Fibroblast of lung (primary cell): ENCODE measurements around the gene CFAP100. TPM values are rescaled to one million over a fixed set of nuclear protein-coding genes. Genes with fewer than 3 reads are reported as not detected.

Experiments used
- DNase-seq, 2 donors: peaks; one replicate each; pipeline versions ENCODE4 v3.0.0 to v3.0.0-alpha.2; 2010; ENCODE audit warnings: low read depth in 2 of 2
- H2AFZ ChIP-seq: 2 replicates; pipeline ENCODE4 v1.5.1; 2012; ENCODE audit warnings: low read length, control low read depth, inconsistent platforms
- H3K27ac ChIP-seq: 2 replicates; pipeline ENCODE4 v1.5.1; 2011; ENCODE audit warnings: low read length, control low read depth; ENCODE audit not compliant: insufficient read depth
- H3K27me3 ChIP-seq: 2 replicates; pipeline ENCODE4 v1.5.1; 2011; ENCODE audit warnings: mild to moderate bottlenecking, low read length; ENCODE audit not compliant: control insufficient read depth, insufficient read depth
- H3K36me3 ChIP-seq: 2 replicates; pipeline ENCODE4 v1.5.1; 2011; ENCODE audit warnings: low read length; ENCODE audit not compliant: control insufficient read depth, insufficient read depth
- H3K4me1 ChIP-seq: 2 replicates; pipeline ENCODE4 v1.5.1; 2011; ENCODE audit warnings: low read length; ENCODE audit not compliant: control insufficient read depth, insufficient read depth; ENCODE audit errors: extremely low read depth
- H3K4me2 ChIP-seq: 2 replicates; pipeline ENCODE4 v1.5.1; 2011; ENCODE audit warnings: low read length, control low read depth; ENCODE audit not compliant: insufficient read depth; ENCODE audit errors: extremely low read depth
- H3K4me3 ChIP-seq, 4 experiments: fragments of 200-600 bp in 1 of 4; sonication (generic) in 1 of 4; replicated peaks in 1 of 4; 2 replicates each; pipeline ENCODE4 v1.5.1; 2011 to 2016; ENCODE audit warnings: low read length in 4 of 4, low read depth in 3 of 4, mild to moderate bottlenecking in 3 of 4, control low read depth in 2 of 4, inconsistent platforms in 1 of 4, mixed read lengths in 1 of 4; ENCODE audit not compliant: insufficient read depth in 1 of 4; ENCODE audit errors: control extremely low read depth in 1 of 4
- H3K79me2 ChIP-seq: 2 replicates; pipeline ENCODE4 v1.5.1; 2012; ENCODE audit warnings: mild to moderate bottlenecking, low read length, inconsistent platforms; ENCODE audit not compliant: control insufficient read depth, insufficient read depth
- H3K9ac ChIP-seq: 2 replicates; pipeline ENCODE4 v1.5.1; 2011; ENCODE audit warnings: mild to moderate bottlenecking, low read length, control low read depth; ENCODE audit not compliant: insufficient read depth
- H3K9me3 ChIP-seq: 2 replicates; pipeline ENCODE4 v1.5.1; 2012; ENCODE audit warnings: low read depth, low read length; ENCODE audit not compliant: control insufficient read depth, insufficient read depth
- H4K20me1 ChIP-seq: 2 replicates; pipeline ENCODE4 v1.5.1; 2011; ENCODE audit warnings: low read length; ENCODE audit not compliant: control insufficient read depth, insufficient read depth; ENCODE audit errors: extremely low read depth
- CTCF ChIP-seq, 2 donors: IDR thresholded peaks in 1 of 2; conservative IDR thresholded peaks in 1 of 2; 1 replicate in 1 of 2; 2 replicates in 1 of 2; pipeline ENCODE4 v1.5.1; 2011 to 2012; ENCODE audit warnings: low read length in 2 of 2, control low read depth in 1 of 2, inconsistent platforms in 1 of 2, low read depth in 1 of 2, mild to moderate bottlenecking in 1 of 2
- EZH2 ChIP-seq: IDR thresholded peaks from 2 replicates; pipeline ENCODE4 v1.5.1; 2012; ENCODE audit warnings: low read length, control low read depth, mild to moderate bottlenecking; ENCODE audit errors: missing control alignments
- polyA plus RNA-seq, 2 donors: library from polyadenylated mRNA; depleted of rRNA in 1 of 2; stranded (reverse) in 1 of 2; unstranded in 1 of 2; fragments of >200 nt; gene quantifications; 2 replicates each; pipeline ENCODE4 v1.2.1, GENCODE V29; 2011 to 2012; ENCODE audit warnings: missing spikeins in 1 of 2
- total RNA-seq: library from RNA; depleted of rRNA; stranded (reverse); fragments of >200 nt; gene quantifications from 2 replicates; pipeline ENCODE4 v1.2.1, GENCODE V29; 2014

CFAP100 gene
- total and polyA plus RNA-seq, 2 donors (not counting 1 experiment from before 2014, with no cell fraction given), result not detected

- TF ChIP-seq EZH2 (no peak), CTCF (conservative IDR thresholded peaks at IDR 0.05 in 1 of 2, IDR thresholded peaks at IDR 0.05 in 1 of 2; ENCODE audit: low read depth in 1 of 2, low read length in 2 of 2) (no peak)
- H3K4me2 ChIP-seq, result no peak overlapping the region
- H3K27me3 ChIP-seq, result peaks cover 13% of the 10 kb centered on the region
- H3K36me3 ChIP-seq, result no peaks in the 10 kb centered on the region
- no peak overlapping the region for H3K27ac ChIP-seq
- no peaks in the 10 kb centered on the region for H3K4me1 ChIP-seq
- no peaks in the 10 kb centered on the region for H3K9me3 ChIP-seq
- DNase-seq, result no peak
- no peaks in the 10 kb centered on the region for H4K20me1 ChIP-seq
- H3K79me2 ChIP-seq, result no peaks in the 10 kb centered on the region
- no peak overlapping the region for H2AFZ ChIP-seq
- H3K9ac ChIP-seq, result no peak overlapping the region
- H3K4me3 ChIP-seq, result no peak overlapping the region
Measured at GRCh38 chr3:126364731-126365301, 29.9 kb upstream of the CFAP100 start.

- H3K4me1 ChIP-seq, result no peaks in the 10 kb centered on the region
- H3K4me3 ChIP-seq, result no peak overlapping the region
- no peak overlapping the region for H2AFZ ChIP-seq
- no peaks in the 10 kb centered on the region for H4K20me1 ChIP-seq
- no peak overlapping the region for H3K27ac ChIP-seq
- H3K4me2 ChIP-seq, result no peak overlapping the region
- no peak for DNase-seq
- no peaks in the 10 kb centered on the region for H3K36me3 ChIP-seq
- H3K9ac ChIP-seq, result no peak overlapping the region
- TF ChIP-seq CTCF (conservative IDR thresholded peaks at IDR 0.05 in 1 of 2, IDR thresholded peaks at IDR 0.05 in 1 of 2; ENCODE audit: low read depth in 1 of 2, low read length in 2 of 2), result no peak
- no peak for TF ChIP-seq EZH2
- H3K79me2 ChIP-seq, result no peaks in the 10 kb centered on the region
- peaks cover 6% of the 10 kb centered on the region for H3K27me3 ChIP-seq
- H3K9me3 ChIP-seq, result no peaks in the 10 kb centered on the region
Measured at GRCh38 chr3:126365351-126366277, 29.1 kb upstream of the CFAP100 start.

GRCh38 chr3:126367316-126367805 is 27.3 kb upstream of the CFAP100 start:
- H3K4me2 ChIP-seq, result no peak overlapping the region
- TF ChIP-seq CTCF (conservative IDR thresholded peaks at IDR 0.05 in 1 of 2, IDR thresholded peaks at IDR 0.05 in 1 of 2; ENCODE audit: low read depth in 1 of 2, low read length in 2 of 2) (no peak), EZH2 (no peak)

More at GRCh38 chr3:126367316-126367805, 27.3 kb upstream of the CFAP100 start:
- no peak overlapping the region for H3K27ac ChIP-seq
- H4K20me1 ChIP-seq, result no peaks in the 10 kb centered on the region
- no peak overlapping the region for H3K9ac ChIP-seq
- H3K36me3 ChIP-seq, result no peaks in the 10 kb centered on the region
- H2AFZ ChIP-seq, result no peak overlapping the region
- no peaks in the 10 kb centered on the region for H3K9me3 ChIP-seq
- DNase-seq, result no peak
- no peak overlapping the region for H3K4me3 ChIP-seq
- no peaks in the 10 kb centered on the region for H3K4me1 ChIP-seq
- no peaks in the 10 kb centered on the region for H3K79me2 ChIP-seq
- H3K27me3 ChIP-seq, result peaks cover 2% of the 10 kb centered on the region
